HepG2 (cell line): Measurements from ENCODE around the gene STARD13. TPM values are rescaled to one million over a fixed set of nuclear protein-coding genes. Genes with fewer than 3 reads are reported as not detected.
A peak's percentile ranks its signal among the peaks of the same experiment; 100 is the strongest.

Source experiments
- ATAC-seq: fragments of 200-7000 bp; cut with Tn5 transposase; 3 replicates; pipeline ENCODE4 v1.9.1; 2020; ENCODE audit warnings: mild to moderate bottlenecking, moderate library complexity
- BruUV-seq: library from RNA; stranded (reverse); fragments of 400-500 nt; replicated peaks from 2 replicates; lab custom pipeline; 2021; lab: Mats Ljungman, UMichigan
- CTCF ChIA-PET: fragments of 300-600 bp; formaldehyde crosslinking; extraction: SDS; loops from one replicate; lab custom pipeline; 2021; ENCODE audit warnings: low total read pairs, inconsistent platforms, low intra/inter-chr PET ratio; lab: Yijun Ruan, JAX
- POLR2A ChIA-PET: fragments of 350-600 bp; sonication (Branson Sonifier 250); formaldehyde crosslinking; loops from one replicate; lab custom pipeline; 2020; ENCODE audit warnings: antibody characterized with exemption, inconsistent platforms; lab: Yijun Ruan, JAX
- DNase-seq: peaks from one replicate; pipeline ENCODE4 v3.0.0-alpha.2; 2015; ENCODE audit warnings: low spot score
- FAIRE-seq: peaks from 3 replicates; lab custom pipeline; 2011; peaks lifted over from hg19 to GRCh38; lab: Jason Lieb, UNC
- H2AFZ ChIP-seq: one replicate; pipeline ENCODE4 v1.6.1; 2011; ENCODE audit warnings: low read length, inconsistent platforms
- H3K27ac ChIP-seq: fragments of 300-600 bp; 3 replicates; pipeline ENCODE4 v1.8.0; 2011; ENCODE audit warnings: mixed run types, mild to moderate bottlenecking, mixed read lengths, low read length, inconsistent platforms; ENCODE audit not compliant: insufficient read depth; ENCODE audit errors: extremely low read length
- H3K27me3 ChIP-seq, 2 experiments: fragments of 200-600 bp in 1 of 2; 2 replicates in 1 of 2; 3 replicates in 1 of 2; pipeline versions ENCODE4 v1.6.0 to v1.8.0; 2011; ENCODE audit warnings: low read length in 2 of 2, mild to moderate bottlenecking in 2 of 2, moderate library complexity in 2 of 2, inconsistent platforms in 1 of 2; ENCODE audit not compliant: insufficient read depth in 2 of 2, control insufficient read depth in 1 of 2
- H3K36me3 ChIP-seq, 2 experiments: fragments of 200-600 bp in 1 of 2; replicated peaks in 1 of 2; 2 replicates in 1 of 2; 3 replicates in 1 of 2; pipeline versions ENCODE4 v1.5.1 to v1.8.0; 2011; ENCODE audit warnings: low read length in 2 of 2, inconsistent platforms in 1 of 2; ENCODE audit not compliant: insufficient read depth in 2 of 2, control insufficient read depth in 1 of 2
- H3K4me1 ChIP-seq: 2 replicates; pipeline ENCODE4 v1.5.1; 2012; ENCODE audit warnings: low read length, inconsistent platforms; ENCODE audit not compliant: insufficient read depth
- H3K4me2 ChIP-seq: 2 replicates; pipeline ENCODE4 v1.6.0; 2011; ENCODE audit warnings: low read depth, low read length, inconsistent platforms
- H3K4me3 ChIP-seq, 3 experiments: fragments of 200-600 bp in 1 of 3; sonication (generic), shearing (Covaris generic) in 1 of 3; replicated peaks in 1 of 3; 2 replicates each; pipeline ENCODE4 v1.5.1; 2011 to 2016; ENCODE audit warnings: low read length in 3 of 3, inconsistent platforms in 2 of 3, low read depth in 2 of 3, mild to moderate bottlenecking in 2 of 3, control low read depth in 1 of 3, mixed read lengths in 1 of 3; ENCODE audit not compliant: insufficient read depth in 1 of 3
- H3K79me2 ChIP-seq: one replicate; pipeline ENCODE4 v1.6.1; 2011; ENCODE audit warnings: low read length, inconsistent platforms; ENCODE audit not compliant: insufficient read depth
- H3K9ac ChIP-seq: 2 replicates; pipeline ENCODE4 v1.6.0; 2011; ENCODE audit warnings: mild to moderate bottlenecking, low read depth, low read length, inconsistent platforms; ENCODE audit not compliant: insufficient read depth
- H3K9me3 ChIP-seq: 2 replicates; pipeline ENCODE4 v1.5.1; 2012; ENCODE audit warnings: mild to moderate bottlenecking, low read length
- H4K20me1 ChIP-seq: 2 replicates; pipeline ENCODE4 v1.6.0; 2011; ENCODE audit warnings: inconsistent platforms, mild to moderate bottlenecking, low read length, moderate library complexity; ENCODE audit not compliant: insufficient read depth
- GATAD2A ChIP-seq: IDR thresholded peaks from 2 replicates; pipeline ENCODE4 v1.6.1; 2016
- KAT8 ChIP-seq: IDR thresholded peaks from 2 replicates; pipeline ENCODE4 v1.6.1; 2016; ENCODE audit warnings: missing genetic modification reagents, missing compliant biosample characterization
- MAFF ChIP-seq: IDR thresholded peaks from 2 replicates; pipeline ENCODE4 v1.6.1; 2011; ENCODE audit warnings: low read depth, low read length, improper control_type of control experiment
- MTERF4 ChIP-seq: sonication (generic); formaldehyde crosslinking; IDR thresholded peaks from 2 replicates; pipeline ENCODE4 v1.8.0; 2023; ENCODE audit warnings: mild to moderate bottlenecking, missing genetic modification reagents
- NFATC3 ChIP-seq: sonication (generic); formaldehyde crosslinking; IDR thresholded peaks from 2 replicates; pipeline ENCODE4 v1.5.1; 2020; ENCODE audit warnings: mild to moderate bottlenecking, missing genetic modification reagents
- PITX1 ChIP-seq: sonication (generic); formaldehyde crosslinking; IDR thresholded peaks from 2 replicates; pipeline ENCODE4 v1.5.1; 2020; ENCODE audit warnings: mild to moderate bottlenecking, missing genetic modification reagents
- RBM22 ChIP-seq: fragments of 200-400 bp; formaldehyde crosslinking; optimal IDR thresholded peaks from 2 replicates; pipeline ENCODE3; 2017; ENCODE audit warnings: mild to moderate bottlenecking, low read length, moderate library complexity
- RELA ChIP-seq: sonication (generic); formaldehyde crosslinking; IDR thresholded peaks from 2 replicates; pipeline ENCODE4 v1.4.0; 2020; ENCODE audit warnings: missing genetic modification reagents
- TRIM22 ChIP-seq: fragments of 450-650 bp; IDR thresholded peaks from 2 replicates; pipeline ENCODE4 v1.6.1; 2017
- ZFP36 ChIP-seq: fragments of 150-350 bp; IDR thresholded peaks from 2 replicates; pipeline ENCODE4 v1.6.1; 2018; ENCODE audit warnings: borderline replicate concordance, low read length, low read depth; ENCODE audit not compliant: partially characterized antibody
- ZNF24 ChIP-seq: fragments of 450-650 bp; IDR thresholded peaks from 2 replicates; pipeline ENCODE4 v1.6.1; 2017; ENCODE audit warnings: antibody characterized with exemption, mild to moderate bottlenecking
- ZNF33A ChIP-seq: sonication (generic); formaldehyde crosslinking; IDR thresholded peaks from 2 replicates; pipeline ENCODE4 v1.5.1; 2020; ENCODE audit warnings: missing genetic modification reagents, mild to moderate bottlenecking, moderate library complexity, borderline replicate concordance
- ZNF431 ChIP-seq: sonication (generic); formaldehyde crosslinking; IDR thresholded peaks from 2 replicates; pipeline ENCODE4 v1.9.0; 2022; ENCODE audit warnings: missing genetic modification reagents, low read depth, mild to moderate bottlenecking, borderline replicate concordance
- ZNF484 ChIP-seq: sonication (generic); formaldehyde crosslinking; IDR thresholded peaks from 2 replicates; pipeline ENCODE4 v1.5.1; 2020; ENCODE audit warnings: mild to moderate bottlenecking, low read depth, missing genetic modification reagents, borderline replicate concordance
- ZNF577 ChIP-seq: sonication (generic); formaldehyde crosslinking; IDR thresholded peaks from 2 replicates; pipeline ENCODE4 v1.4.0; 2020; ENCODE audit warnings: mild to moderate bottlenecking, low read depth, missing genetic modification reagents, borderline replicate concordance
- ZUFSP ChIP-seq: sonication (generic); formaldehyde crosslinking; IDR thresholded peaks from 2 replicates; pipeline ENCODE4 v1.9.0; 2021; ENCODE audit warnings: missing genetic modification reagents, mild to moderate bottlenecking, borderline replicate concordance
- WGBS: methylation state at CpG from one replicate; pipeline ENCODE4 v1.1.6; 2017; ENCODE audit warnings: low lambda C conversion rate; 5-methylcytosine and 5-hydroxymethylcytosine counted together
- in situ Hi-C: cut with HindIII; loops from 2 replicates; pipeline ENCODE4 v1.10.0; 2017; ENCODE audit warnings: low pct_unique_long_range_greater_than_20kb; ENCODE audit not compliant: extremely low pct_ligation_motif_present
- intact Hi-C: fragments of 100-400 bp; cut with micrococcal nuclease; formaldehyde crosslinking; loops from one replicate; pipeline ENCODE4 v1.10.0; 2022; ENCODE audit not compliant: unreplicated experiment
- polyA plus RNA-seq, 8 experiments: library from polyadenylated mRNA; depleted of rRNA in 3 of 8; stranded (reverse) in 7 of 8; unstranded in 1 of 8; fragments of >200 nt; fragmentation: Illumina TruSeq in 4 of 8; extraction: Trizol in 4 of 8; gene quantifications; 2 replicates each; pipeline versions ENCODE4 v1.2.1 to v1.2.3, GENCODE V29; 2011 to 2016; ENCODE audit warnings: low read depth in 4 of 8, missing spikeins in 1 of 8, mixed read lengths in 1 of 8; ENCODE audit not compliant: insufficient read depth in 1 of 8
- total RNA-seq, 5 experiments: library from RNA; depleted of rRNA; stranded (reverse); fragments of >200 nt; fragmentation: Illumina TruSeq; extraction: Trizol; gene quantifications; 2 replicates each; pipeline ENCODE4 v1.2.3, GENCODE V29; 2016; ENCODE audit warnings: low read depth in 1 of 5

STARD13 gene
- total and polyA plus RNA-seq, 2 of the 13 experiments (the other 11 are each of a cell fraction or from before 2014, with no cell fraction given), result 12.8 to 14.3 TPM

GRCh38 chr13:33167491-33167890 lies 118.1 kb downstream of the STARD13 start:
- DNase-seq, result peak; percentile 41
- Histone ChIP-seq H3K4me3 (no peak overlapping the region), H3K4me1 (peaks cover 71% of the 10 kb centered on the region)
- TF ChIP-seq GATAD2A, result no peak
- TF ChIP-seq TRIM22, result no peak
- peak; percentile 60 for TF ChIP-seq RBM22
- TF ChIP-seq, all 625 proteins: peak for 1
- Histone ChIP-seq H3K9ac (no peak overlapping the region; the same call in 1 of the 2 replicates), H2AFZ (no peak overlapping the region), H3K9me3 (peaks cover 8% of the 10 kb centered on the region), H4K20me1 (no peaks in the 10 kb centered on the region), H3K4me2 (no peak overlapping the region), H3K27ac (peak overlapping the region; percentile 85), H3K36me3 (peaks cover 6 to 28% of the 10 kb centered on the region in 2 experiments), H3K79me2 (no peaks in the 10 kb centered on the region), H3K27me3 (no peaks in the 10 kb centered on the region)
- POLR2A ChIA-PET, result interaction anchor here (1.4 to 2.0 kb wide), 3 partner anchors 42 to 93 kb away, joined by 4 to 10 read pairs (median 9); no protein-coding TSS in a partner anchor
- CTCF ChIA-PET, result no interaction called here
- no peak for ATAC-seq
- in situ Hi-C loops (no loop called here), intact Hi-C loops (loop anchor here (5.0 kb wide), 1 partner anchor 40 kb away; no protein-coding TSS in a partner anchor)
- no TSS peak for BruUV-seq
- 77% methylated on average over 12 of the region's 12 CpGs for WGBS
- FAIRE-seq, result no peak

GRCh38 chr13:33165787-33166186 lies 119.8 kb downstream of the STARD13 start:
- H3K9me3 ChIP-seq, result peaks cover 14% of the 10 kb centered on the region
- H3K36me3 ChIP-seq, result peaks cover 6 to 36% of the 10 kb centered on the region in 2 experiments
- no peak overlapping the region for H3K27ac ChIP-seq
- H3K27me3 ChIP-seq, result no peaks in the 10 kb centered on the region
- no peaks in the 10 kb centered on the region for H4K20me1 ChIP-seq
- H3K4me1 ChIP-seq, result peaks cover 60% of the 10 kb centered on the region
- ATAC-seq (no peak), DNase-seq (no peak), FAIRE-seq (no peak)
- BruUV-seq, result no TSS peak
- WGBS, result 100% methylated on average over 2 of the region's 2 CpGs
- CTCF ChIA-PET, result no interaction called here
- no peak overlapping the region for H3K4me3 ChIP-seq
- in situ Hi-C loops (no loop called here), intact Hi-C loops (loop anchor here (5.0 kb wide), 1 partner anchor 38 kb away; no protein-coding TSS in a partner anchor)
- no peak overlapping the region for H2AFZ ChIP-seq
- H3K79me2 ChIP-seq, result no peaks in the 10 kb centered on the region
- no peak overlapping the region for H3K4me2 ChIP-seq
- POLR2A ChIA-PET, result no interaction called here
- H3K9ac ChIP-seq, result no peak overlapping the region
- no peak for TF ChIP-seq RELA (CRISPR knock-in tag)
- TF ChIP-seq MTERF4 (CRISPR knock-in tag), result no peak
- no peak for TF ChIP-seq KAT8 (CRISPR knock-in tag)
- TF ChIP-seq ZNF577, result no peak
- TF ChIP-seq NFATC3, result no peak
- no peak for TF ChIP-seq ZNF484
- no peak for TF ChIP-seq ZNF33A
- TF ChIP-seq ZNF431 (CRISPR knock-in tag), result no peak
- TF ChIP-seq ZNF24, result no peak
- no peak for TF ChIP-seq ZUFSP (CRISPR knock-in tag)
- no peak for TF ChIP-seq PITX1
- TF ChIP-seq ZFP36, result no peak
- no peak for TF ChIP-seq MAFF
